GM19397 (cell line): ENCODE measurements around the gene BOLA1.
"Not testable (repeated sequence)": the region's sequence is repeated elsewhere in the genome, so short reads cannot be mapped to it uniquely, and the experiment has no call there.

Experiments
- ATAC-seq: cut with Tn5 transposase; IDR thresholded peaks from one replicate; pipeline ENCODE4 v1.9.1; 2021; ENCODE audit warnings: mild to moderate bottlenecking, moderate library complexity; ENCODE audit not compliant: unreplicated experiment

BOLA1 gene

GRCh38 chr1:149927563-149928400 is 28.4 kb downstream of the BOLA1 start, which contains the start of gene SF3B4:
Gene SF3B4, minus strand, starts transcription at chr1:149927803. Its CDS starts 44 bp downstream, at chr1:149927759.
- peak; percentile 93 for ATAC-seq

GRCh38 chr1:149928401-149928724 is 29.0 kb downstream of the BOLA1 start:
- no peak for ATAC-seq

- ATAC-seq, result no peak
These were observed 30.5 kb downstream of the BOLA1 start for GRCh38 chr1:149929856-149930255.

- no peak for ATAC-seq
These were observed 31.9 kb downstream of the BOLA1 start for GRCh38 chr1:149931212-149931790.

GRCh38 chr1:149932474-149932873 is 33.1 kb downstream of the BOLA1 start:
- no peak for ATAC-seq

GRCh38 chr1:149933208-149933607 is 33.8 kb downstream of the BOLA1 start:
- ATAC-seq, result no peak

GRCh38 chr1:149934356-149934755 is 35.0 kb downstream of the BOLA1 start:
- no peak for ATAC-seq

- no peak for ATAC-seq
These were observed 37.0 kb downstream of the BOLA1 start, which contains the start of gene MTMR11 for GRCh38 chr1:149936170-149936991. Gene MTMR11, minus strand, starts transcription at chr1:149936879. Its CDS starts 232 bp downstream, at chr1:149936647.

- no peak for ATAC-seq
These were observed 37.8 kb downstream of the BOLA1 start for GRCh38 chr1:149936992-149937705.

GRCh38 chr1:149937759-149938158 is 38.4 kb downstream of the BOLA1 start:
- ATAC-seq, result no peak

- not testable (repeated sequence) for ATAC-seq
These were observed 39.3 kb downstream of the BOLA1 start for GRCh38 chr1:149938668-149939003.

- no peak for ATAC-seq
These were observed 41.1 kb downstream of the BOLA1 start for GRCh38 chr1:149940427-149940826.

GRCh38 chr1:149942207-149942606 is 42.8 kb downstream of the BOLA1 start:
- ATAC-seq, result no peak

- ATAC-seq, result no peak
These were observed 43.5 kb downstream of the BOLA1 start for GRCh38 chr1:149942885-149943284.

- no peak for ATAC-seq
These were observed 45.8 kb downstream of the BOLA1 start for GRCh38 chr1:149945206-149945605.

GRCh38 chr1:149949911-149950310 is 50.5 kb downstream of the BOLA1 start:
- ATAC-seq, result no peak
